HCT116 (cell line): ENCODE data around the gene RALGAPA1. TPM values are rescaled to one million over a fixed set of nuclear protein-coding genes. Genes with fewer than 3 reads are reported as not detected.

ENCODE experiments used
- ATAC-seq: fragments of 200-7000 bp; cut with Tn5 transposase; 2 replicates; pipeline ENCODE4 v1.9.1; 2020; ENCODE audit warnings: mild to moderate bottlenecking, moderate library complexity
- BruUV-seq: library from RNA; stranded (reverse); fragments of 400-500 nt; replicated peaks from 2 replicates; lab custom pipeline; 2021; lab: Mats Ljungman, UMichigan
- CTCF ChIA-PET: fragments of 300-600 bp; sonication (Branson Sonifier 250); formaldehyde crosslinking; loops from one replicate; lab custom pipeline; 2021; ENCODE audit warnings: antibody characterized with exemption; lab: Charles Lee
- POLR2A ChIA-PET: fragments of 300-600, 350-600 bp; sonication (Branson Sonifier 250); formaldehyde crosslinking; loops from one replicate; lab custom pipeline; 2021; ENCODE audit warnings: antibody characterized with exemption; lab: Charles Lee
- RAD21 ChIA-PET, 2 experiments: fragments of 300-600 bp; sonication (Branson Sonifier 250); formaldehyde crosslinking; loops; one replicate each; lab custom pipeline; 2023; ENCODE audit warnings: low total read pairs in 2 of 2; ENCODE audit not compliant: uncharacterized antibody in 2 of 2, unreplicated experiment in 2 of 2, low non-redundant PET in 1 of 2; lab: Charles Lee
- DNase-seq: peaks from one replicate; pipeline ENCODE4 v3.0.0-alpha.2; 2010; ENCODE audit warnings: low read depth, low spot score
- H2AFZ ChIP-seq: fragments of 200-600 bp; shearing (Covaris generic), sonication (generic); 2 replicates; pipeline ENCODE4 v1.6.1; 2017; ENCODE audit warnings: low read depth, mixed run types, mixed read lengths, antibody characterized with exemption, low read length; ENCODE audit not compliant: poor library complexity, severe bottlenecking
- H3K27ac ChIP-seq: 2 replicates; pipeline ENCODE4 v1.5.1; 2012; ENCODE audit warnings: low read depth, low read length
- H3K27me3 ChIP-seq: fragments of 200-600 bp; sonication (generic); 2 replicates; pipeline ENCODE4 v1.6.1; 2016; ENCODE audit warnings: mixed run types, low read length, mixed read lengths; ENCODE audit not compliant: insufficient read depth
- H3K36me3 ChIP-seq, 2 experiments: fragments of 200-500 bp in 1 of 2; fragments of 200-600 bp in 1 of 2; sonication (Bioruptor generic) in 1 of 2; sonication (generic) in 1 of 2; 2 replicates each; pipeline versions ENCODE4 v1.5.1 to v1.6.1; 2014 to 2016; ENCODE audit warnings: low read length in 2 of 2, inconsistent platforms in 1 of 2, mixed read lengths in 1 of 2, mixed run types in 1 of 2; ENCODE audit not compliant: insufficient read depth in 2 of 2, control insufficient read depth in 1 of 2
- H3K4me1 ChIP-seq, 2 experiments: fragments of 200-600 bp in 1 of 2; sonication (generic) in 1 of 2; 2 replicates each; pipeline versions ENCODE4 v1.5.1 to v1.6.1; 2012 to 2017; ENCODE audit warnings: low read length in 2 of 2, inconsistent platforms in 1 of 2, mild to moderate bottlenecking in 1 of 2, mixed read lengths in 1 of 2, mixed run types in 1 of 2, moderate library complexity in 1 of 2; ENCODE audit not compliant: insufficient read depth in 2 of 2, control insufficient read depth in 1 of 2
- H3K4me2 ChIP-seq: fragments of 200-600 bp; sonication (generic); 2 replicates; pipeline ENCODE4 v1.6.1; 2017; ENCODE audit warnings: mixed run types, low read length, mixed read lengths
- H3K4me3 ChIP-seq, 2 experiments: fragments of 200-600 bp in 1 of 2; sonication (generic) in 1 of 2; replicated peaks in 1 of 2; 2 replicates each; pipeline ENCODE4 v1.5.1; 2011 to 2016; ENCODE audit warnings: low read length in 2 of 2, control low read depth in 1 of 2, low read depth in 1 of 2, mild to moderate bottlenecking in 1 of 2, mixed read lengths in 1 of 2, mixed run types in 1 of 2
- H3K79me2 ChIP-seq: fragments of 200-600 bp; sonication (generic); 2 replicates; pipeline ENCODE4 v1.6.1; 2017; ENCODE audit warnings: mild to moderate bottlenecking, mixed run types, low read length, moderate library complexity, mixed read lengths; ENCODE audit not compliant: insufficient read depth
- H3K9ac ChIP-seq: fragments of 200-600 bp; sonication (generic); 2 replicates; pipeline ENCODE4 v1.6.1; 2016; ENCODE audit warnings: low read length, mixed read lengths
- H3K9me2 ChIP-seq: fragments of 200-600 bp; sonication (generic), shearing (Covaris generic); 2 replicates; pipeline ENCODE4 v1.6.1; 2017; ENCODE audit warnings: mixed run types, mild to moderate bottlenecking, moderate library complexity; ENCODE audit not compliant: insufficient read depth
- H3K9me3 ChIP-seq, 2 experiments: fragments of 200-500 bp in 1 of 2; fragments of 200-600 bp in 1 of 2; sonication (Bioruptor generic) in 1 of 2; sonication (generic) in 1 of 2; 2 replicates each; pipeline ENCODE4 v1.6.1; 2014 to 2017; ENCODE audit warnings: low read length in 2 of 2, mixed read lengths in 2 of 2, inconsistent platforms in 1 of 2, low read depth in 1 of 2, mild to moderate bottlenecking in 1 of 2, mixed run types in 1 of 2, moderate library complexity in 1 of 2; ENCODE audit not compliant: control insufficient read depth in 1 of 2, insufficient read depth in 1 of 2
- H4K20me1 ChIP-seq: fragments of 200-600 bp; sonication (generic), shearing (Covaris generic); 2 replicates; pipeline ENCODE4 v1.6.1; 2017; ENCODE audit warnings: mixed run types, mild to moderate bottlenecking, moderate library complexity; ENCODE audit not compliant: insufficient read depth
- CTCF ChIP-seq, 3 experiments: fragments of 200-600 bp in 1 of 3; sonication (generic) in 1 of 3; IDR thresholded peaks in 2 of 3; conservative IDR thresholded peaks in 1 of 3; 2 replicates each; pipeline ENCODE4 v1.5.1; 2012 to 2017; ENCODE audit warnings: low read depth in 2 of 3, low read length in 2 of 3, antibody characterized with exemption in 1 of 3, borderline replicate concordance in 1 of 3, control low read depth in 1 of 3, mild to moderate bottlenecking in 1 of 3, mixed read lengths in 1 of 3, mixed run types in 1 of 3, moderate library complexity in 1 of 3; ENCODE audit not compliant: insufficient read depth in 1 of 3
- EZH2 ChIP-seq: fragments of 200-600 bp; sonication (generic); IDR thresholded peaks from 2 replicates; pipeline ENCODE4 v1.6.1; 2017; ENCODE audit warnings: antibody characterized with exemption, mixed run types
- EZH2phosphoT487 ChIP-seq: fragments of 200-600 bp; IDR thresholded peaks from 2 replicates; pipeline ENCODE4 v1.6.1; 2018; ENCODE audit warnings: antibody characterized with exemption, borderline replicate concordance
- JUND ChIP-seq: IDR thresholded peaks from 2 replicates; pipeline ENCODE4 v1.6.1; 2012
- MAX ChIP-seq: IDR thresholded peaks from 2 replicates; pipeline ENCODE4 v1.6.1; 2012
- POLR2A ChIP-seq: IDR thresholded peaks from 2 replicates; pipeline ENCODE4 v1.7.0; 2011; ENCODE audit warnings: borderline replicate concordance; ENCODE audit not compliant: insufficient read depth, insufficient read length; ENCODE audit errors: extremely low read depth
- RAD21 ChIP-seq: IDR thresholded peaks from 2 replicates; pipeline ENCODE4 v1.6.1; 2012; ENCODE audit warnings: low read depth, mild to moderate bottlenecking
- SIN3A ChIP-seq: IDR thresholded peaks from 2 replicates; pipeline ENCODE4 v1.6.1; 2012; ENCODE audit warnings: low read depth
- SP1 ChIP-seq: IDR thresholded peaks from 2 replicates; pipeline ENCODE4 v1.6.1; 2012; ENCODE audit warnings: low read depth
- SRF ChIP-seq: IDR thresholded peaks from 2 replicates; pipeline ENCODE4 v1.6.1; 2012; ENCODE audit warnings: low read depth
- TCF7L2 ChIP-seq: IDR thresholded peaks from 2 replicates; pipeline ENCODE4 v1.7.0; 2011; ENCODE audit warnings: borderline replicate concordance, inconsistent platforms; ENCODE audit not compliant: insufficient read depth, insufficient read length; ENCODE audit errors: extremely low read depth
- ZFX ChIP-seq: fragments of 450-650 bp; IDR thresholded peaks from 2 replicates; pipeline ENCODE4 v1.6.1; 2017
- ZNF274 ChIP-seq: fragments of 200-500 bp; sonication (Bioruptor generic); IDR thresholded peaks from 2 replicates; pipeline ENCODE4 v1.6.1; 2014; ENCODE audit warnings: mild to moderate bottlenecking, low read depth, low read length, inconsistent platforms
- intact Hi-C: fragments of 100-400 bp; cut with micrococcal nuclease; formaldehyde crosslinking; loops from 2 replicates; pipeline ENCODE4 v1.10.0; 2022
- total RNA-seq: library from RNA; stranded (reverse); gene quantifications from one replicate; pipeline ENCODE4 v1.2.1, GENCODE V29; 2021; ENCODE audit not compliant: unreplicated experiment

Gene RALGAPA1
- total RNA-seq, 1 experiment from 2014 or later, result 29.3 TPM

DNA sequence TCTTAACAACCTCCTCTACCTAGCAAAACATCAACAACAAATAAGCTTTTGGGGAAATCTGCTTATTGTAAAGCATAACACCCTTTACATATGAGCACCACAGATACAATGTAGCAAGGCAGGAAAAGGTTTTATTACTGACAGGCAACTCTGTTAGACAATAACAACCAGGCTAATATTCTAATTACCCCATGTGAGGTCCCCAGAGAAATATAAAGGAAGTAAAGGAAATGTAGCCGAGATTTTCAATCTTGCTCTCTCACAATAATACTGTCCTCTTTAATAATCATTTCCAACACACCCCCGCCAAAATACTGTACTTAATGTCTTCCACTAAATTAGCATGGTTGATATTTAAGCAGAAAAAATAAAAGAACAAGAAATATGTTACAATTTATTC is 289.1 kb downstream of the RALGAPA1 start:
- Histone ChIP-seq H3K4me1 (no peaks in the 10 kb centered on the region), H2AFZ (no peak overlapping the region), H3K9ac (no peak overlapping the region), H3K27me3 (no peaks in the 10 kb centered on the region), H3K36me3 (no peaks in the 10 kb centered on the region), H3K9me3 (no peaks in the 10 kb centered on the region), H4K20me1 (no peaks in the 10 kb centered on the region), H3K79me2 (no peaks in the 10 kb centered on the region), H3K27ac (no peak overlapping the region), H3K4me3 (no peak overlapping the region), H3K4me2 (no peak overlapping the region), H3K9me2 (no peaks in the 10 kb centered on the region)
- POLR2A ChIA-PET, result no interaction called here
- RAD21 ChIA-PET, result no interaction called here
- CTCF ChIA-PET, result no interaction called here
- ATAC-seq (no peak), DNase-seq (no peak)
- no peak for TF ChIP-seq SIN3A
- no peak for TF ChIP-seq TCF7L2
- TF ChIP-seq RAD21, result no peak
- no peak for TF ChIP-seq POLR2A
- no peak for TF ChIP-seq EZH2phosphoT487
- TF ChIP-seq ZNF274, result no peak
- TF ChIP-seq CTCF (IDR thresholded peaks at IDR 0.05 in 2 of 3, conservative IDR thresholded peaks at IDR 0.05 in 1 of 3; ENCODE audit: borderline replicate concordance in 1 of 3, insufficient read depth in 1 of 3, low read depth in 2 of 3, low read length in 2 of 3), result no peak
- no peak for TF ChIP-seq ZFX
- no peak for TF ChIP-seq EZH2
- no peak for TF ChIP-seq SRF
- TF ChIP-seq SP1, result no peak
- TF ChIP-seq JUND, result no peak
- no peak for TF ChIP-seq MAX
- intact Hi-C loops, result no loop called here
- BruUV-seq, result no TSS peak
